Measurements from ENCODE around the gene IFT81.
"Not testable (repeated sequence)": the region's sequence is repeated elsewhere in the genome, so short reads cannot be mapped to it uniquely, and the experiment has no call there.

Gene IFT81

GRCh38 chr12:110182281-110182680 is 58.1 kb downstream of the IFT81 start:
- Mint-ChIP-seq H3K4me1 (ENCODE audit: low read depth in 2 of 2) (no peaks in the 10 kb centered on the region), H3K27ac (no peak overlapping the region), H3K9me3 (peaks cover 1 to 8% of the 10 kb centered on the region in 2 donors), H3K27me3 (no peaks in the 10 kb centered on the region), H3K36me3 (ENCODE audit: insufficient read depth) (no peaks in the 10 kb centered on the region), H3K4me3 (no peak overlapping the region)
- ATAC-seq (replicated peaks) (no peak), DNase-seq (no peak)

GRCh38 chr12:110183386-110183785 is 59.2 kb downstream of the IFT81 start:
- no peaks in the 10 kb centered on the region for H3K36me3 Mint-ChIP-seq (ENCODE audit: insufficient read depth)
- no peaks in the 10 kb centered on the region for H3K27me3 Mint-ChIP-seq
- no peaks in the 10 kb centered on the region for H3K4me1 Mint-ChIP-seq (ENCODE audit: low read depth in 2 of 2)
- H3K9me3 Mint-ChIP-seq = peaks cover 1 to 8% of the 10 kb centered on the region in 2 donors
- no peak for DNase-seq
- H3K27ac Mint-ChIP-seq = no peak overlapping the region
- ATAC-seq (replicated peaks) = no peak
- no peak overlapping the region for H3K4me3 Mint-ChIP-seq

GRCh38 chr12:110185626-110186025 is 61.5 kb downstream of the IFT81 start:
- Mint-ChIP-seq H3K4me3 (no peak overlapping the region), H3K4me1 (ENCODE audit: low read depth in 2 of 2) (no peaks in the 10 kb centered on the region), H3K36me3 (ENCODE audit: insufficient read depth) (no peaks in the 10 kb centered on the region), H3K27me3 (no peaks in the 10 kb centered on the region), H3K27ac (no peak overlapping the region), H3K9me3 (peaks cover 1 to 8% of the 10 kb centered on the region in 2 donors)
- ATAC-seq (replicated peaks) (no peak), DNase-seq (no peak)

GRCh38 chr12:110186059-110186458 is 61.9 kb downstream of the IFT81 start:
- DNase-seq = no peak
- Mint-ChIP-seq H3K9me3 (peaks cover 1 to 8% of the 10 kb centered on the region in 2 donors), H3K4me3 (no peak overlapping the region), H3K36me3 (ENCODE audit: insufficient read depth) (no peaks in the 10 kb centered on the region), H3K27ac (no peak overlapping the region), H3K4me1 (ENCODE audit: low read depth in 2 of 2) (no peaks in the 10 kb centered on the region), H3K27me3 (no peaks in the 10 kb centered on the region)
- ATAC-seq (replicated peaks) = no peak

GRCh38 chr12:110193196-110193595 is 69.0 kb downstream of the IFT81 start:
- Mint-ChIP-seq H3K36me3 (ENCODE audit: insufficient read depth) (no peaks in the 10 kb centered on the region), H3K27me3 (no peaks in the 10 kb centered on the region), H3K4me1 (ENCODE audit: low read depth in 2 of 2) (no peaks in the 10 kb centered on the region), H3K9me3 (no peaks in the 10 kb centered on the region), H3K4me3 (no peak overlapping the region), H3K27ac (no peak overlapping the region)
- no peak for DNase-seq
- no peak for ATAC-seq (replicated peaks)

- H3K27me3 Mint-ChIP-seq = no peaks in the 10 kb centered on the region
- no peak overlapping the region for H3K27ac Mint-ChIP-seq
- no peak for DNase-seq
- no peak overlapping the region for H3K4me3 Mint-ChIP-seq
- H3K36me3 Mint-ChIP-seq (ENCODE audit: insufficient read depth) = no peaks in the 10 kb centered on the region
- no peak for ATAC-seq (replicated peaks)
- H3K9me3 Mint-ChIP-seq = no peaks in the 10 kb centered on the region
- H3K4me1 Mint-ChIP-seq (ENCODE audit: low read depth in 2 of 2) = peaks cover 0 to 2% of the 10 kb centered on the region in 2 donors
Observed at GRCh38 chr12:110197003-110197402, 72.8 kb downstream of the IFT81 start.

- no peaks in the 10 kb centered on the region for H3K27me3 Mint-ChIP-seq
- no peak for DNase-seq
- no peaks in the 10 kb centered on the region for H3K9me3 Mint-ChIP-seq
- H3K4me3 Mint-ChIP-seq = no peak overlapping the region
- peaks cover 0 to 2% of the 10 kb centered on the region in 2 donors for H3K4me1 Mint-ChIP-seq (ENCODE audit: low read depth in 2 of 2)
- no peaks in the 10 kb centered on the region for H3K36me3 Mint-ChIP-seq (ENCODE audit: insufficient read depth)
- no peak overlapping the region for H3K27ac Mint-ChIP-seq
- ATAC-seq (replicated peaks) = no peak
Observed at GRCh38 chr12:110198386-110198785, 74.2 kb downstream of the IFT81 start.

- Mint-ChIP-seq H3K27me3 (no peaks in the 10 kb centered on the region), H3K9me3 (no peaks in the 10 kb centered on the region)
- no peak for DNase-seq
Observed at GRCh38 chr12:110199339-110200123, 75.4 kb downstream of the IFT81 start.

GRCh38 chr12:110200124-110200417 is 75.9 kb downstream of the IFT81 start:
- DNase-seq (no peak), ATAC-seq (replicated peaks) (no peak)
- Mint-ChIP-seq H3K4me1 (ENCODE audit: low read depth in 2 of 2) (peaks cover 0 to 2% of the 10 kb centered on the region in 2 donors), H3K36me3 (ENCODE audit: insufficient read depth) (no peaks in the 10 kb centered on the region), H3K4me3 (no peak overlapping the region), H3K27ac (no peak overlapping the region), H3K9me3 (no peaks in the 10 kb centered on the region), H3K27me3 (no peaks in the 10 kb centered on the region)

More at GRCh38 chr12:110199339-110200123, 75.4 kb downstream of the IFT81 start:
- ATAC-seq (replicated peaks) = no peak
- H3K27ac Mint-ChIP-seq = no peak overlapping the region
- H3K36me3 Mint-ChIP-seq (ENCODE audit: insufficient read depth) = no peaks in the 10 kb centered on the region
- H3K4me1 Mint-ChIP-seq (ENCODE audit: low read depth in 2 of 2) = peaks cover 0 to 2% of the 10 kb centered on the region in 2 donors
- H3K4me3 Mint-ChIP-seq = no peak overlapping the region

GRCh38 chr12:110201995-110202394 is 77.8 kb downstream of the IFT81 start:
- DNase-seq = no peak
- no peaks in the 10 kb centered on the region for H3K9me3 Mint-ChIP-seq
- no peaks in the 10 kb centered on the region for H3K36me3 Mint-ChIP-seq (ENCODE audit: insufficient read depth)
- no peaks in the 10 kb centered on the region for H3K27me3 Mint-ChIP-seq
- no peak for ATAC-seq (replicated peaks)
- peaks cover 0 to 2% of the 10 kb centered on the region in 2 donors for H3K4me1 Mint-ChIP-seq (ENCODE audit: low read depth in 2 of 2)
- H3K4me3 Mint-ChIP-seq = no peak overlapping the region
- H3K27ac Mint-ChIP-seq = no peak overlapping the region

GRCh38 chr12:110203546-110203945 is 79.4 kb downstream of the IFT81 start:
- peaks cover 0 to 2% of the 10 kb centered on the region in 2 donors for H3K4me1 Mint-ChIP-seq (ENCODE audit: low read depth in 2 of 2)
- H3K27me3 Mint-ChIP-seq = no peaks in the 10 kb centered on the region
- no peak for ATAC-seq (replicated peaks)
- DNase-seq = no peak
- H3K4me3 Mint-ChIP-seq = no peak overlapping the region
- H3K36me3 Mint-ChIP-seq (ENCODE audit: insufficient read depth) = no peaks in the 10 kb centered on the region
- H3K9me3 Mint-ChIP-seq = no peaks in the 10 kb centered on the region
- H3K27ac Mint-ChIP-seq = no peak overlapping the region

GRCh38 chr12:110205931-110206330 is 81.8 kb downstream of the IFT81 start:
- Mint-ChIP-seq H3K4me3 (no peak overlapping the region), H3K36me3 (ENCODE audit: insufficient read depth) (no peaks in the 10 kb centered on the region), H3K4me1 (ENCODE audit: low read depth in 2 of 2) (no peaks in the 10 kb centered on the region), H3K27ac (no peak overlapping the region), H3K27me3 (no peaks in the 10 kb centered on the region), H3K9me3 (no peaks in the 10 kb centered on the region)
- no peak for ATAC-seq (replicated peaks)
- DNase-seq = no peak

- not testable (repeated sequence) for H3K36me3 Mint-ChIP-seq (ENCODE audit: insufficient read depth); DNase-seq; H3K4me1 Mint-ChIP-seq (ENCODE audit: low read depth in 2 of 2); H3K9me3 Mint-ChIP-seq; H3K4me3 Mint-ChIP-seq; H3K27ac Mint-ChIP-seq; ATAC-seq (replicated peaks); H3K27me3 Mint-ChIP-seq
Observed at GRCh38 chr12:110211639-110212536, 87.7 kb downstream of the IFT81 start.
